ENCODE data around the gene SH3BP4.

GRCh38 chr2:235087832-235088495, 136.1 kb downstream of the SH3BP4 start:
- TF ChIP-seq CTCF (IDR thresholded peaks at IDR 0.05; ENCODE audit: low read depth, low read length, missing input control) (no peak), MAX (IDR thresholded peaks at IDR 0.05) (no peak), REST (IDR thresholded peaks at IDR 0.05) (no peak), SP1 (IDR thresholded peaks at IDR 0.05) (no peak), ZBTB33 (IDR thresholded peaks at IDR 0.05) (no peak), FOXA1 (IDR thresholded peaks at IDR 0.05) (no peak), HNF4G (IDR thresholded peaks at IDR 0.05) (no peak), YY1 (IDR thresholded peaks at IDR 0.05) (no peak), GABPA (IDR thresholded peaks at IDR 0.05 in 1 of 2, conservative IDR thresholded peaks at IDR 0.05 in 1 of 2) (no peak), JUND (IDR thresholded peaks at IDR 0.05) (no peak)
